Measurements from ENCODE around the gene MCF2L2. TPM values are rescaled to one million over a fixed set of nuclear protein-coding genes. Genes with fewer than 3 reads are reported as not detected.

The MCF2L2 gene
- total and polyA plus RNA-seq, 9 of the 15 experiments (the other 6 are each of a cell fraction or from before 2014, with no cell fraction given), result 0.56 to 4.2 (median 3.0) TPM

- TF ChIP-seq, protein P1, sequence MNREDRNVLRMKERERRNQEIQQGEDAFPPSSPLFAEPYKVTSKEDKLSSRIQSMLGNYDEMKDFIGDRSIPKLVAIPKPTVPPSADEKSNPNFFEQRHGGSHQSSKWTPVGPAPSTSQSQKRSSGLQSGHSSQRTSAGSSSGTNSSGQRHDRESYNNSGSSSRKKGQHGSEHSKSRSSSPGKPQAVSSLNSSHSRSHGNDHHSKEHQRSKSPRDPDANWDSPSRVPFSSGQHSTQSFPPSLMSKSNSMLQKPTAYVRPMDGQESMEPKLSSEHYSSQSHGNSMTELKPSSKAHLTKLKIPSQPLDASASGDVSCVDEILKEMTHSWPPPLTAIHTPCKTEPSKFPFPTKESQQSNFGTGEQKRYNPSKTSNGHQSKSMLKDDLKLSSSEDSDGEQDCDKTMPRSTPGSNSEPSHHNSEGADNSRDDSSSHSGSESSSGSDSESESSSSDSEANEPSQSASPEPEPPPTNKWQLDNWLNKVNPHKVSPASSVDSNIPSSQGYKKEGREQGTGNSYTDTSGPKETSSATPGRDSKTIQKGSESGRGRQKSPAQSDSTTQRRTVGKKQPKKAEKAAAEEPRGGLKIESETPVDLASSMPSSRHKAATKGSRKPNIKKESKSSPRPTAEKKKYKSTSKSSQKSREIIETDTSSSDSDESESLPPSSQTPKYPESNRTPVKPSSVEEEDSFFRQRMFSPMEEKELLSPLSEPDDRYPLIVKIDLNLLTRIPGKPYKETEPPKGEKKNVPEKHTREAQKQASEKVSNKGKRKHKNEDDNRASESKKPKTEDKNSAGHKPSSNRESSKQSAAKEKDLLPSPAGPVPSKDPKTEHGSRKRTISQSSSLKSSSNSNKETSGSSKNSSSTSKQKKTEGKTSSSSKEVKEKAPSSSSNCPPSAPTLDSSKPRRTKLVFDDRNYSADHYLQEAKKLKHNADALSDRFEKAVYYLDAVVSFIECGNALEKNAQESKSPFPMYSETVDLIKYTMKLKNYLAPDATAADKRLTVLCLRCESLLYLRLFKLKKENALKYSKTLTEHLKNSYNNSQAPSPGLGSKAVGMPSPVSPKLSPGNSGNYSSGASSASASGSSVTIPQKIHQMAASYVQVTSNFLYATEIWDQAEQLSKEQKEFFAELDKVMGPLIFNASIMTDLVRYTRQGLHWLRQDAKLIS (CRISPR knock-in tag; IDR thresholded peaks at IDR 0.05), result peak; percentile 80; the same call in 1 of the 2 replicates
- TF ChIP-seq PHB2 (IDR thresholded peaks at IDR 0.05; ENCODE audit: low read depth), result no peak
- TF ChIP-seq TSC22D4 (tag; IDR thresholded peaks at IDR 0.05), result no peak
- peak; percentile 95 for TF ChIP-seq POLR2B (IDR thresholded peaks at IDR 0.05; ENCODE audit: low read depth, partially characterized antibody)
- no peak for TF ChIP-seq RFX5 (IDR thresholded peaks at IDR 0.05; ENCODE audit: low read depth, low read length)
- peak; percentile 58 for TF ChIP-seq PRPF4 (IDR thresholded peaks at IDR 0.05; ENCODE audit: insufficient read depth, low read depth, low read length, poor library complexity, severe bottlenecking)
- TF ChIP-seq, protein P2, sequence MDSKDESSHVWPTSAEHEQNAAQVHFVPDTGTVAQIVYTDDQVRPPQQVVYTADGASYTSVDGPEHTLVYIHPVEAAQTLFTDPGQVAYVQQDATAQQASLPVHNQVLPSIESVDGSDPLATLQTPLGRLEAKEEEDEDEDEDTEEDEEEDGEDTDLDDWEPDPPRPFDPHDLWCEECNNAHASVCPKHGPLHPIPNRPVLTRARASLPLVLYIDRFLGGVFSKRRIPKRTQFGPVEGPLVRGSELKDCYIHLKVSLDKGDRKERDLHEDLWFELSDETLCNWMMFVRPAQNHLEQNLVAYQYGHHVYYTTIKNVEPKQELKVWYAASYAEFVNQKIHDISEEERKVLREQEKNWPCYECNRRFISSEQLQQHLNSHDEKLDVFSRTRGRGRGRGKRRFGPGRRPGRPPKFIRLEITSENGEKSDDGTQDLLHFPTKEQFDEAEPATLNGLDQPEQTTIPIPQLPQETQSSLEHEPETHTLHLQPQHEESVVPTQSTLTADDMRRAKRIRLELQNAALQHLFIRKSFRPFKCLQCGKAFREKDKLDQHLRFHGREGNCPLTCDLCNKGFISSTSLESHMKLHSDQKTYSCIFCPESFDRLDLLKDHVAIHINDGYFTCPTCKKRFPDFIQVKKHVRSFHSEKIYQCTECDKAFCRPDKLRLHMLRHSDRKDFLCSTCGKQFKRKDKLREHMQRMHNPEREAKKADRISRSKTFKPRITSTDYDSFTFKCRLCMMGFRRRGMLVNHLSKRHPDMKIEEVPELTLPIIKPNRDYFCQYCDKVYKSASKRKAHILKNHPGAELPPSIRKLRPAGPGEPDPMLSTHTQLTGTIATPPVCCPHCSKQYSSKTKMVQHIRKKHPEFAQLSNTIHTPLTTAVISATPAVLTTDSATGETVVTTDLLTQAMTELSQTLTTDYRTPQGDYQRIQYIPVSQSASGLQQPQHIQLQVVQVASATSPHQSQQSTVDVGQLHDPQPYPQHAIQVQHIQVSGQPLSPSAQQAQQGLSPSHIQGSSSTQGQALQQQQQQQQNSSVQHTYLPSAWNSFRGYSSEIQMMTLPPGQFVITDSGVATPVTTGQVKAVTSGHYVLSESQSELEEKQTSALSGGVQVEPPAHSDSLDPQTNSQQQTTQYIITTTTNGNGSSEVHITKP (IDR thresholded peaks at IDR 0.05; ENCODE audit: partially characterized antibody), result peak; percentile 86
- TF ChIP-seq IRF2 (CRISPR knock-in tag; IDR thresholded peaks at IDR 0.05), result no peak
- TF ChIP-seq KDM4B (IDR thresholded peaks at IDR 0.05; ENCODE audit: borderline replicate concordance in 2 of 2, low read depth in 1 of 2), result peak in 1 of 2 experiments; percentile 58; a peak in 1 of 4 replicates
- peak; percentile 39 to 68; a peak in 2 of 4 replicates for TF ChIP-seq FOXK2 (conservative IDR thresholded peaks at IDR 0.05 in 1 of 2, IDR thresholded peaks at IDR 0.05 in 1 of 2; ENCODE audit: low read depth in 2 of 2)
- TF ChIP-seq, protein P3, sequence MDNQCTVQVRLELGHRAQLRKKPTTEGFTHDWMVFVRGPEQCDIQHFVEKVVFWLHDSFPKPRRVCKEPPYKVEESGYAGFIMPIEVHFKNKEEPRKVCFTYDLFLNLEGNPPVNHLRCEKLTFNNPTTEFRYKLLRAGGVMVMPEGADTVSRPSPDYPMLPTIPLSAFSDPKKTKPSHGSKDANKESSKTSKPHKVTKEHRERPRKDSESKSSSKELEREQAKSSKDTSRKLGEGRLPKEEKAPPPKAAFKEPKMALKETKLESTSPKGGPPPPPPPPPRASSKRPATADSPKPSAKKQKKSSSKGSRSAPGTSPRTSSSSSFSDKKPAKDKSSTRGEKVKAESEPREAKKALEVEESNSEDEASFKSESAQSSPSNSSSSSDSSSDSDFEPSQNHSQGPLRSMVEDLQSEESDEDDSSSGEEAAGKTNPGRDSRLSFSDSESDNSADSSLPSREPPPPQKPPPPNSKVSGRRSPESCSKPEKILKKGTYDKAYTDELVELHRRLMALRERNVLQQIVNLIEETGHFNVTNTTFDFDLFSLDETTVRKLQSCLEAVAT (IDR thresholded peaks at IDR 0.05), result peak; percentile 70 to 81; a peak in 2 of 4 replicates
- TF ChIP-seq SAFB2 (IDR thresholded peaks at IDR 0.05; ENCODE audit: borderline replicate concordance, low read depth, low read length, severe bottlenecking), result no peak
- peak; percentile 46; the same call in 1 of the 2 replicates for TF ChIP-seq ETS1 (conservative IDR thresholded peaks at IDR 0.05; ENCODE audit: control insufficient read depth, low read depth, low read length)
- TF ChIP-seq PRMT5 (CRISPR knock-in tag; IDR thresholded peaks at IDR 0.05), result no peak
- TF ChIP-seq SOX6 (IDR thresholded peaks at IDR 0.05), result peak; percentile 62
- TF ChIP-seq KLF1 (tag; IDR thresholded peaks at IDR 0.05), result peak; percentile 79
- peak; percentile 62; the same call in 1 of the 2 replicates for TF ChIP-seq ZEB2 (IDR thresholded peaks at IDR 0.05)
Measured at GRCh38 chr3:183447206-183448001, 19.0 kb upstream of the MCF2L2 start (continued).
